Heart left ventricle (tissue), 13 donors: ENCODE results near the gene ADRM1.

ENCODE experiments used
- POLR2A ChIP-seq, 2 donors: fragments of 450-650 bp; IDR thresholded peaks; one replicate each; pipeline ENCODE4 v1.6.1; 2017; ENCODE audit warnings: antibody characterized with exemption in 2 of 2, mild to moderate bottlenecking in 2 of 2, moderate library complexity in 2 of 2
- TF ChIP-seq, protein P1 (sequence below), 12 donors: fragments of 200-600 bp; sonication (generic) in 4 of 12; IDR thresholded peaks; one replicate each; pipeline versions ENCODE4 v1.5.0 to v1.8.0; 2018 to 2022; ENCODE audit warnings: antibody characterized with exemption in 12 of 12, mild to moderate bottlenecking in 5 of 12
- donor health status: ischemic (EF 13 %, LVEDD 7.1; RV severe dilation, severe dysfunction).
- donor health status: DM: no; HTN: yes; CAD: no.
- donor health status: DM: no; HTN: no; CAD: no.
- donor health status: ischemic (EF 25% LVEDD 6.9; RV normal size, moderate dysfunction).
- donor health status: ischemic (EF 25% LVEDD 5.7; RV mildly dilated, moderate dysfunction).
- donor health status: ischemic (EF 35%, LVEDD 5.7; RV mildly dilated, moderate dysfunction).
- donor health status: nonischemic (EF 11% LVEDD 7.7; RV severe dilation, severe dysfunction).
- donor health status: DM: yes; HTN: yes; CAD: no.
- donor health status: PGD.
- donor health status: ischemic (EF 29% LVEDD 5.4; RV normal size, mild dysfunction).
- donor health status: nonischemic (EF 23%, LVEDD 6.1; RV moderate dilation, normal function).

DNA sequence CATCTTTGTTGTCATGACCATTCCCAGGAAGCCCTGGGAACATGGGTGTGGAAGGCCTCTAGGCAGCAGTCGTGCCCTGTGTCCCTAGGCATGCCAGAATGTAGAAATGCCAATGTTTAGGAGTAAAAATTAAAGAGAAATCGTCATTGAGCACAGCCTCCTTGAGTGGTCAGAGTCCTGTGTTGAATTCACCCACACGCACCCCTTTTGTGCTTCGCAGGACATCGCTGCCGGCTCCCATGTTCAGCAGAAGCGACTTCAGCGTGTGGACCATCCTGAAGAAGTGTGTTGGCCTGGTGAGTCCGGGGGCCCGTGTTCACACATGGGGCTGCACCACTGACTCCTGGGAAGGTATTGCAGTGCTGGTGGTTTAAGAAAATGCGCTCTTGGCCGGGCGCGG, 39.4 kb upstream of the ADRM1 start:
- TF ChIP-seq, protein P1, sequence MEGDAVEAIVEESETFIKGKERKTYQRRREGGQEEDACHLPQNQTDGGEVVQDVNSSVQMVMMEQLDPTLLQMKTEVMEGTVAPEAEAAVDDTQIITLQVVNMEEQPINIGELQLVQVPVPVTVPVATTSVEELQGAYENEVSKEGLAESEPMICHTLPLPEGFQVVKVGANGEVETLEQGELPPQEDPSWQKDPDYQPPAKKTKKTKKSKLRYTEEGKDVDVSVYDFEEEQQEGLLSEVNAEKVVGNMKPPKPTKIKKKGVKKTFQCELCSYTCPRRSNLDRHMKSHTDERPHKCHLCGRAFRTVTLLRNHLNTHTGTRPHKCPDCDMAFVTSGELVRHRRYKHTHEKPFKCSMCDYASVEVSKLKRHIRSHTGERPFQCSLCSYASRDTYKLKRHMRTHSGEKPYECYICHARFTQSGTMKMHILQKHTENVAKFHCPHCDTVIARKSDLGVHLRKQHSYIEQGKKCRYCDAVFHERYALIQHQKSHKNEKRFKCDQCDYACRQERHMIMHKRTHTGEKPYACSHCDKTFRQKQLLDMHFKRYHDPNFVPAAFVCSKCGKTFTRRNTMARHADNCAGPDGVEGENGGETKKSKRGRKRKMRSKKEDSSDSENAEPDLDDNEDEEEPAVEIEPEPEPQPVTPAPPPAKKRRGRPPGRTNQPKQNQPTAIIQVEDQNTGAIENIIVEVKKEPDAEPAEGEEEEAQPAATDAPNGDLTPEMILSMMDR (IDR thresholded peaks at IDR 0.05), result no peak
- no peak for TF ChIP-seq POLR2A (IDR thresholded peaks at IDR 0.05)
